ENCODE results near the gene TMPRSS9. TPM values are rescaled to one million over a fixed set of nuclear protein-coding genes. Genes with fewer than 3 reads are reported as not detected.

TMPRSS9 gene
- polyA plus RNA-seq, 1 donor from 2014 or later: not detected

GRCh38 chr19:2413629-2414028, 53.6 kb downstream of the TMPRSS9 start:
- Histone ChIP-seq H4K20me1 (ENCODE audit: insufficient read depth) (no peaks in the 10 kb centered on the region), H3K27me3 (ENCODE audit: insufficient read depth, low read depth, low read length) (no peaks in the 10 kb centered on the region), H3K9me2 (ENCODE audit: insufficient read depth, low read length) (no peaks in the 10 kb centered on the region), H3F3A (ENCODE audit: insufficient read depth, low read length, poor library complexity, severe bottlenecking) (no peaks in the 10 kb centered on the region), H3K79me2 (replicated peaks; ENCODE audit: insufficient read depth, low read length) (no peaks in the 10 kb centered on the region), H3K4me3 (ENCODE audit: low read length) (no peak overlapping the region), H3K9me3 (ENCODE audit: low read length) (no peaks in the 10 kb centered on the region), H3K36me3 (ENCODE audit: insufficient read depth, low read length) (no peaks in the 10 kb centered on the region), H2AFZ (ENCODE audit: low read depth, low read length) (no peak overlapping the region), H3K9ac (ENCODE audit: low read length) (no peak overlapping the region), H3K4me2 (ENCODE audit: low read length) (no peak overlapping the region), H3K27ac (ENCODE audit: low read length) (no peak overlapping the region)
- TF ChIP-seq SMC3 (conservative IDR thresholded peaks at IDR 0.05; ENCODE audit: poor library complexity): no peak
- no peak for TF ChIP-seq EZH2 (IDR thresholded peaks at IDR 0.05; ENCODE audit: borderline replicate concordance, insufficient read depth, low read length, poor library complexity, severe bottlenecking)
- TF ChIP-seq REST (IDR thresholded peaks at IDR 0.05; ENCODE audit: borderline replicate concordance): no peak
- no peak for TF ChIP-seq EP300 (conservative IDR thresholded peaks at IDR 0.05; ENCODE audit: poor library complexity, severe bottlenecking)
- TF ChIP-seq MXI1 (conservative IDR thresholded peaks at IDR 0.05; ENCODE audit: poor library complexity, severe bottlenecking): no peak
- TF ChIP-seq POLR2AphosphoS5 (IDR thresholded peaks at IDR 0.05): no peak
- no peak for TF ChIP-seq CTCF (IDR thresholded peaks at IDR 0.05; ENCODE audit: poor library complexity, severe bottlenecking)
- TF ChIP-seq TAF1 (IDR thresholded peaks at IDR 0.05; ENCODE audit: low read depth): no peak
- TF ChIP-seq RAD21 (conservative IDR thresholded peaks at IDR 0.05): no peak

- H3K27ac ChIP-seq (ENCODE audit: low read length): no peak overlapping the region
- H3K9ac ChIP-seq (ENCODE audit: low read length): no peak overlapping the region
- H4K20me1 ChIP-seq (ENCODE audit: insufficient read depth): no peaks in the 10 kb centered on the region
- TF ChIP-seq MXI1 (conservative IDR thresholded peaks at IDR 0.05; ENCODE audit: poor library complexity, severe bottlenecking) (no peak), REST (IDR thresholded peaks at IDR 0.05; ENCODE audit: borderline replicate concordance) (no peak)
- no peaks in the 10 kb centered on the region for H3K9me2 ChIP-seq (ENCODE audit: insufficient read depth, low read length)
- H2AFZ ChIP-seq (ENCODE audit: low read depth, low read length): no peak overlapping the region
- no peaks in the 10 kb centered on the region for H3K36me3 ChIP-seq (ENCODE audit: insufficient read depth, low read length)
- H3K27me3 ChIP-seq (ENCODE audit: insufficient read depth, low read depth, low read length): no peaks in the 10 kb centered on the region
- no peaks in the 10 kb centered on the region for H3K79me2 ChIP-seq (replicated peaks; ENCODE audit: insufficient read depth, low read length)
- no peak overlapping the region for H3K4me2 ChIP-seq (ENCODE audit: low read length)
- no peaks in the 10 kb centered on the region for H3F3A ChIP-seq (ENCODE audit: insufficient read depth, low read length, poor library complexity, severe bottlenecking)
- H3K9me3 ChIP-seq (ENCODE audit: low read length): no peaks in the 10 kb centered on the region
- H3K4me3 ChIP-seq (ENCODE audit: low read length): no peak overlapping the region
Measured at GRCh38 chr19:2415281-2415972, 55.4 kb downstream of the TMPRSS9 start.

Measured in neural cell (in vitro differentiated cells).